HG02610 (cell line): ENCODE data around the gene FHL2.

ENCODE experiments used
- ATAC-seq: cut with Tn5 transposase; IDR thresholded peaks from one replicate; pipeline ENCODE4 v1.9.1; 2021; ENCODE audit warnings: mild to moderate bottlenecking, moderate library complexity; ENCODE audit not compliant: unreplicated experiment

FHL2 gene

GRCh38 chr2:105399207-105399861, 483 bp upstream of the FHL2 start:
- no peak for ATAC-seq

GRCh38 chr2:105397953-105398335, 907 bp downstream of the FHL2 start:
- ATAC-seq, result no peak

GRCh38 chr2:105397025-105397722, 1.7 kb downstream of the FHL2 start:
- no peak for ATAC-seq

- no peak for ATAC-seq
Observed at GRCh38 chr2:105396254-105397024, 2.4 kb downstream of the FHL2 start.

GRCh38 chr2:105395691-105396090, 3.2 kb downstream of the FHL2 start:
- ATAC-seq, result no peak

GRCh38 chr2:105394951-105395611, 3.8 kb downstream of the FHL2 start:
- no peak for ATAC-seq

GRCh38 chr2:105393373-105394055, 5.3 kb downstream of the FHL2 start:
- ATAC-seq, result no peak

GRCh38 chr2:105391763-105392662, 6.8 kb downstream of the FHL2 start:
- no peak for ATAC-seq

GRCh38 chr2:105391058-105391627, 7.7 kb downstream of the FHL2 start:
- no peak for ATAC-seq

- ATAC-seq, result no peak
Observed at GRCh38 chr2:105390454-105390853, 8.4 kb downstream of the FHL2 start.

- ATAC-seq, result no peak
Observed at GRCh38 chr2:105388971-105389381, 9.9 kb downstream of the FHL2 start.

- ATAC-seq, result no peak
Observed at GRCh38 chr2:105387225-105387624, 11.6 kb downstream of the FHL2 start.

GRCh38 chr2:105385731-105386540, 12.9 kb downstream of the FHL2 start:
- no peak for ATAC-seq

- ATAC-seq, result no peak
Observed at GRCh38 chr2:105384861-105385260, 14.0 kb downstream of the FHL2 start.

- ATAC-seq, result no peak
Observed at GRCh38 chr2:105384216-105384615, 14.6 kb downstream of the FHL2 start.

GRCh38 chr2:105383432-105384166, 15.3 kb downstream of the FHL2 start:
- no peak for ATAC-seq

GRCh38 chr2:105382177-105382576, 16.7 kb downstream of the FHL2 start:
- ATAC-seq, result no peak

- ATAC-seq, result no peak
Observed at GRCh38 chr2:105381101-105381668, 17.7 kb downstream of the FHL2 start.
